Activated T-cell treated with anti-CD3 and anti-CD28 coated beads, Interleukin-2, amount 50 U/mL, for 72 hours (primary cell): ENCODE data around the gene TTC27. TPM values are rescaled to one million over a fixed set of nuclear protein-coding genes. Genes with fewer than 3 reads are reported as not detected.
"Not testable (repeated sequence)": the region's sequence is repeated elsewhere in the genome, so short reads cannot be mapped to it uniquely, and the experiment has no call there.

ENCODE experiments used
- ATAC-seq, 2 donors: fragments of 150-1000 bp; cut with Tn5 transposase; replicated peaks in 1 of 2; 2 replicates each; pipeline ENCODE4 v1.10.0; 2021; ENCODE audit warnings: moderate library complexity in 2 of 2, mild to moderate bottlenecking in 1 of 2
- DNase-seq, 2 donors: peaks; one replicate each; pipeline ENCODE4 v3.0.0; 2021 to 2022; ENCODE audit warnings: mixed read lengths in 1 of 2
- H3K27ac Mint-ChIP-seq: one replicate; pipeline ENCODE4 v1.8.0; 2022; ENCODE audit warnings: mild to moderate bottlenecking, moderate library complexity, mixed read lengths
- H3K27me3 Mint-ChIP-seq: one replicate; pipeline ENCODE4 v1.8.0; 2022; ENCODE audit warnings: low read depth, mixed read lengths
- H3K36me3 Mint-ChIP-seq, 2 donors: one replicate each; pipeline ENCODE4 v1.8.0; 2022; ENCODE audit warnings: mixed read lengths in 2 of 2, mild to moderate bottlenecking in 1 of 2; ENCODE audit not compliant: insufficient read depth in 2 of 2
- H3K4me1 Mint-ChIP-seq: one replicate; pipeline ENCODE4 v1.8.0; 2022; ENCODE audit warnings: low read depth, mixed read lengths
- H3K4me3 Mint-ChIP-seq, 2 donors: one replicate each; pipeline ENCODE4 v1.8.0; 2022; ENCODE audit warnings: mild to moderate bottlenecking in 2 of 2, mixed read lengths in 2 of 2, moderate library complexity in 2 of 2
- H3K9me3 Mint-ChIP-seq, 2 donors: one replicate each; pipeline ENCODE4 v1.8.0; 2022; ENCODE audit warnings: mixed read lengths in 2 of 2
- total RNA-seq, 2 donors: library from RNA; stranded (reverse); gene quantifications; one replicate each; pipeline ENCODE4 v1.2.3, GENCODE V29; 2022

Gene TTC27
- total RNA-seq, 2 donors from 2014 or later: 24.2 to 27.8 TPM

- peaks cover 21% of the 10 kb centered on the region for H3K27me3 Mint-ChIP-seq
- no peak for ATAC-seq
- H3K36me3 Mint-ChIP-seq: peaks cover 0 to 2% of the 10 kb centered on the region in 2 donors
- no peak for DNase-seq
- no peak overlapping the region for H3K27ac Mint-ChIP-seq
- no peaks in the 10 kb centered on the region for H3K4me1 Mint-ChIP-seq
- H3K4me3 Mint-ChIP-seq: no peak overlapping the region
- no peaks in the 10 kb centered on the region for H3K9me3 Mint-ChIP-seq
Measured at GRCh38 chr2:32863326-32863725, 235.5 kb downstream of the TTC27 start.

GRCh38 chr2:32863803-32864202 lies 236.0 kb downstream of the TTC27 start:
- Mint-ChIP-seq H3K4me3 (no peak overlapping the region), H3K27me3 (peaks cover 21% of the 10 kb centered on the region), H3K9me3 (no peaks in the 10 kb centered on the region), H3K27ac (no peak overlapping the region), H3K36me3 (peaks cover 0 to 2% of the 10 kb centered on the region in 2 donors), H3K4me1 (no peaks in the 10 kb centered on the region)
- no peak for DNase-seq
- ATAC-seq: no peak

- Mint-ChIP-seq H3K4me3 (no peak overlapping the region), H3K27me3 (peaks cover 21% of the 10 kb centered on the region), H3K36me3 (peaks cover 0 to 2% of the 10 kb centered on the region in 2 donors), H3K27ac (no peak overlapping the region), H3K4me1 (no peaks in the 10 kb centered on the region), H3K9me3 (no peaks in the 10 kb centered on the region)
- no peak for ATAC-seq
- DNase-seq: no peak
Measured at GRCh38 chr2:32864334-32865111, 236.7 kb downstream of the TTC27 start.

GRCh38 chr2:32865399-32866068 lies 237.7 kb downstream of the TTC27 start:
- H3K9me3 Mint-ChIP-seq: peaks cover 0 to under 1% of the 10 kb centered on the region in 2 donors
- H3K4me1 Mint-ChIP-seq: no peaks in the 10 kb centered on the region
- H3K27me3 Mint-ChIP-seq: peaks cover 21% of the 10 kb centered on the region
- peak overlapping the region; percentile 80 for H3K27ac Mint-ChIP-seq
- ATAC-seq: peak; percentile 89 to 93
- H3K36me3 Mint-ChIP-seq: peaks cover 0 to 3% of the 10 kb centered on the region in 2 donors
- peak; percentile 18 to 34 for DNase-seq
- peak overlapping the region in 1 of 2 donors; percentile 25 for H3K4me3 Mint-ChIP-seq

GRCh38 chr2:32866462-32866861 lies 238.6 kb downstream of the TTC27 start:
- not testable (repeated sequence) for ATAC-seq, DNase-seq, H3K4me3 Mint-ChIP-seq, H3K27ac Mint-ChIP-seq, H3K4me1 Mint-ChIP-seq, H3K36me3 Mint-ChIP-seq, H3K9me3 Mint-ChIP-seq
- peaks cover 15% of the 10 kb centered on the region for H3K27me3 Mint-ChIP-seq
